ENCODE data around the gene CHTF18. TPM values are rescaled to one million over a fixed set of nuclear protein-coding genes. Genes with fewer than 3 reads are reported as not detected.
"Not testable (repeated sequence)": the region's sequence is repeated elsewhere in the genome, so short reads cannot be mapped to it uniquely, and the experiment has no call there.

CHTF18 gene
- total RNA-seq, 1 donor from 2014 or later, result 19.9 TPM

GRCh38 chr16:741986-742629 lies 46.3 kb upstream of the CHTF18 start:
- Histone ChIP-seq H3K4me3 (no peak overlapping the region), H3K4me1 (peaks cover 4 to 17% of the 10 kb centered on the region in 2 donors), H3K36me3 (peaks cover under 1 to 10% of the 10 kb centered on the region in 2 donors), H3K27ac (no peak overlapping the region), H3K9me3 (no peaks in the 10 kb centered on the region), H3K27me3 (no peaks in the 10 kb centered on the region)
- no peak for DNase-seq (ENCODE audit: low spot score in 2 of 2)
- intact Hi-C loops (cut with DNase I), result loop anchor here (2.0 kb wide), 2 partner anchors 27 to 47 kb away; partner anchors contain the start of genes CHTF18, METRN and RPUSD1
- TF ChIP-seq CTCF (IDR thresholded peaks at IDR 0.05), result no peak

DNA sequence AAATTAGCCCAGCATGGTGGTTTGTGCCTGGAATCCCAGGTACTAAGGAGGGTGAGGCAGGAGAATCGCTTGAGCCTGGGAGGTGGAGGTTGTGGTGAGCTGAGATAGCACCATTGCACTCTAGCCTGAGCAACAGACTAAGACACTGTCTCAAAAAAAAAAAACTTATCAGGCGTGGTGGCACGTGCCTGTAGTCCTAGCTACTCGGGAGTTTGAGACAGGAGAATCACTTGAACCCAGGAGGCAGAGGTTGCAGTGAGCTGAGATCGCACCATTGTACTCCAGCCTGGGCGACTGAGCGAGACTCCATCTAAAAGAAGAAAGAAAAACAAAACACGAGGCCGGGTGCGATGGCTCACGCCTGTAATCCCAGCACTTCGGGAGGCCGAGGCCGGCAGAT lies 45.5 kb upstream of the CHTF18 start:
- H3K9me3 ChIP-seq; DNase-seq (ENCODE audit: low spot score in 2 of 2); H3K36me3 ChIP-seq: not testable (repeated sequence)

GRCh38 chr16:743794-744500 lies 44.5 kb upstream of the CHTF18 start:
- no peak for TF ChIP-seq CTCF (IDR thresholded peaks at IDR 0.05)
- intact Hi-C loops (cut with DNase I), result no loop called here

More for the DNA sequence above, 45.5 kb upstream of the CHTF18 start:
- H3K27ac ChIP-seq; intact Hi-C loops (cut with DNase I); H3K27me3 ChIP-seq; H3K4me3 ChIP-seq: not testable (repeated sequence)
- H3K4me1 ChIP-seq, result peaks cover 4 to 17% of the 10 kb centered on the region in 2 donors

DNA sequence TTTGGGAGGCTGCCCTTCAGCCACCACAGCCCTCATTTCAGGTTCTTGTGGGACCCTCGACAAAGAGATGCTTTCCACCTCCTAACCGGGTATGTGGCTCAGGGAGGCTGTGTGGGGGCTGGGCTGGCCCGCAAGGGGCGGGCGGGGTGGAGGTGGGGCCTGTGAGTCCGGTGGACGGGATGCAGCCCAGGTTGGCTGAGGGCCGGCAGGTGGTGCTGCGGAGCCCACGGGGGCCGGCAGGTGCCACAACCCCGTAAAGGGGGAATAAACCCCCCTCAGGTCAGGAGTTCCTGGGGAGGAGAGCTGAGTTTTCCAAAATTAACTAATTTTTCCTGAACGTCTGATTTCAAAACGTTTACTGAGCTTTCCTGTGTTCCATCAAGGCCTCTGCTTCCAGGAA lies 42.7 kb upstream of the CHTF18 start:
- intact Hi-C loops (cut with DNase I), result no loop called here
- peaks cover 0 to 3% of the 10 kb centered on the region in 2 donors for H3K4me1 ChIP-seq
- no peak for TF ChIP-seq CTCF (IDR thresholded peaks at IDR 0.05)
- H3K27me3 ChIP-seq, result no peaks in the 10 kb centered on the region
- H3K4me3 ChIP-seq, result no peak overlapping the region
- no peaks in the 10 kb centered on the region for H3K9me3 ChIP-seq
- H3K36me3 ChIP-seq, result no peaks in the 10 kb centered on the region
- H3K27ac ChIP-seq, result no peak overlapping the region
- DNase-seq (ENCODE audit: low spot score in 2 of 2), result no peak

More at GRCh38 chr16:743794-744500, 44.5 kb upstream of the CHTF18 start:
- Histone ChIP-seq H3K36me3 (no peaks in the 10 kb centered on the region), H3K27ac (no peak overlapping the region), H3K27me3 (no peaks in the 10 kb centered on the region), H3K9me3 (no peaks in the 10 kb centered on the region), H3K4me1 (peaks cover 4 to 17% of the 10 kb centered on the region in 2 donors), H3K4me3 (no peak overlapping the region)
- no peak for DNase-seq (ENCODE audit: low spot score in 2 of 2)

GRCh38 chr16:746637-747036 lies 41.8 kb upstream of the CHTF18 start:
- intact Hi-C loops (cut with DNase I), result no loop called here
- Histone ChIP-seq H3K4me3 (no peak overlapping the region), H3K4me1 (no peaks in the 10 kb centered on the region), H3K27me3 (no peaks in the 10 kb centered on the region), H3K36me3 (no peaks in the 10 kb centered on the region), H3K9me3 (no peaks in the 10 kb centered on the region), H3K27ac (no peak overlapping the region)
- no peak for TF ChIP-seq CTCF (IDR thresholded peaks at IDR 0.05)
- DNase-seq (ENCODE audit: low spot score in 2 of 2), result no peak

DNA sequence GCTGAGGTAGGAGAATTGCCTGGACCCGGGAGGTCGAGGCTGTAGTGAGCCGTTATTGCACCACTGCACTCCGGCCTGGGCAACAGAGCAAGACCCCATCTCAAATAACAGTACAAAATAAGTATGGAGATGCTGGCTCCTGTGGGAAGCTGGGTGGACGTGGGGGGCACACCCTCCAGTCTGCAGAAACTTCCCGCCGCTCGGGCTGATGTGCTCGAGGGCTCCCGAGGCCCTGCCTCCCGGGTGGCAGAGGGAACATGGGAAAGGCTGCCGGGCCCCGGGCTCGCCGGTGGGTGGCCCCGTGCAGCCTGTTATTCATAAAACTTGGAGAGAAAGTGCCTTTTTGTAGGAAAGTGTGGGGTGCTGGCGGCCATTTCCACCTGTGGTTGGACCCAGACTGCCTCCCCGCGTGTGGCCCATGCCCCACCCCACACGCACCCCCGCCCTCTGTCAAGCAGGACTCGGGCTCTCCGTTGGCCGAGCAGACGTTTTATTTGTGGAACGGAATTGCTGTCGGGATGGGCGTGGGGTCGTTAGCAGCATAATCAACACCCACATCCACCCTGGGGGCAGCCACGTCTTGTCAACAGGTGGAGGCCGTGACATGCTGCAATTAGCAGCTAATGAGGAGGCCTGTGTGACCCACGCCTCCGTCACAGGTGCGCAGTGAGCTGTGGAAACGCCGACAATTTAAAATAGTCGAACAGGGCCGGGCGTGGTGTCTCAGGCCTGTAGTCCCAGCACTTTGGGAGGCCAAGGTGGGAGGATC lies 40.3 kb upstream of the CHTF18 start:
- H3K4me1 ChIP-seq, result no peaks in the 10 kb centered on the region
- no peak for TF ChIP-seq CTCF (IDR thresholded peaks at IDR 0.05)
- H3K27me3 ChIP-seq, result no peaks in the 10 kb centered on the region
- intact Hi-C loops (cut with DNase I), result no loop called here
- H3K4me3 ChIP-seq, result no peak overlapping the region
- H3K36me3 ChIP-seq, result no peaks in the 10 kb centered on the region
- DNase-seq (ENCODE audit: low spot score in 2 of 2), result no peak
- H3K9me3 ChIP-seq, result no peaks in the 10 kb centered on the region
- H3K27ac ChIP-seq, result no peak overlapping the region
